BLaER1 treated with 17β-estradiol and CSF1 and Interleukin-3, amounts not matched to agents 10 nM and 100 nM (cell line): ENCODE measurements around the gene EIF4B.

ENCODE experiments used
- H3K27ac ChIP-seq, 11 experiments: shearing (Covaris generic); formaldehyde crosslinking; 2 replicates each; pipeline ENCODE4 v1.8.1; 2022
- H3K27me3 ChIP-seq, 11 experiments: shearing (Covaris generic); formaldehyde crosslinking; 2 replicates each; pipeline ENCODE4 v1.8.1; 2022
- H3K36me3 ChIP-seq, 11 experiments: shearing (Covaris generic); formaldehyde crosslinking; 2 replicates each; pipeline ENCODE4 v1.8.1; 2022
- H3K4me1 ChIP-seq, 10 experiments: shearing (Covaris generic); formaldehyde crosslinking; 2 replicates each; pipeline ENCODE4 v1.8.1; 2022
- H3K4me2 ChIP-seq, 11 experiments: shearing (Covaris generic); formaldehyde crosslinking; 2 replicates each; pipeline ENCODE4 v1.8.1; 2022
- H3K4me3 ChIP-seq, 10 experiments: shearing (Covaris generic); formaldehyde crosslinking; 2 replicates each; pipeline ENCODE4 v1.8.1; 2022
- H3K9ac ChIP-seq, 11 experiments: shearing (Covaris generic); formaldehyde crosslinking; 2 replicates each; pipeline ENCODE4 v1.8.1; 2022
- H3K9me3 ChIP-seq, 11 experiments: shearing (Covaris generic); formaldehyde crosslinking; replicated peaks in 1 of 11; 2 replicates each; pipeline ENCODE4 v1.8.1; 2022
- H4K20me1 ChIP-seq, 11 experiments: shearing (Covaris generic); formaldehyde crosslinking; 2 replicates each; pipeline ENCODE4 v1.8.1; 2022
- Cebpa-rat ChIP-seq, 11 experiments: shearing (Covaris generic); IDR thresholded peaks; 2 replicates each; pipeline ENCODE4 v1.8.1; 2022

EIF4B gene

DNA sequence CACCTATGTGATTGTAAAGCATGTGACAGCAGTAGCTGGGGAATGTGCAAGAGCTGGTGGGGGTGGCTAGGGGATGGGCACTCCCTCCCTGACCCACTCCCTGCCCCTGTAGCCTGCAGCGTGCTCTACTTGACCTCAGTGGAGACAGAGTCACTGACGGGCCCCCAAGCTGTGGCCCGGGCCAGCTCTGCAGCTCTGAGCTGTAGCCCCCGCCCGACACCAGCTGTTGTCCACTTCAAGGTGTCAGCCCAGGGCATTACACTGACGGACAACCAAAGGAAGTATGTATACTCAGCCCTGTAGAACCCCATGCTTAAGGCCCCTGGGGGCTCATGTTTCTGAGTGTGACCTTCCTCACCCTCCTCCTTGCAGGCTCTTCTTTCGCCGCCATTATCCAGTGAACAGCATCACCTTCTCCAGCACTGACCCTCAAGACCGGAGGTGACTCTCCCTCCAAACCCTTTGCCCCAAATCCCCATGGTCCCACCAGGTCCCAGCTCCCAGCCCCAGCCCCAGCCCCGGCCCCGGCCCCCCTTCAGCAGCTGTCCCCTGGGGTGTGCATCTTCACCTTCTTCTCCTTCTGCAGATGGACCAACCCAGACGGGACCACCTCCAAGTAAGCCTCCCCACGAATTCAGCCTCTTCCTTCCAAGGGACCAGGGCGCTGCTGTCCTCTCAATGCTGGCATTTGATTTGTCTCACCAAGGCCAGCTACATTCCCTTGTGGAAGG is 56.9 kb downstream of the EIF4B start:
- H4K20me1 ChIP-seq, result peaks cover 0 to 24% (median 0%) of the 10 kb centered on the region in 11 experiments; a peak in 6 of 22 replicates
- H3K27me3 ChIP-seq, result no peaks in the 10 kb centered on the region
- no peak overlapping the region for H3K4me3 ChIP-seq
- H3K4me2 ChIP-seq, result peak overlapping the region in 3 of 11 experiments; percentile 48 to 51 (median 51); a peak in 1 of 22 replicates
- no peak overlapping the region for H3K9ac ChIP-seq
- H3K36me3 ChIP-seq, result peaks cover 14 to 43% (median 25%) of the 10 kb centered on the region in 11 experiments; a peak in 21 of 22 replicates
- no peak overlapping the region for H3K27ac ChIP-seq
- no peaks in the 10 kb centered on the region for H3K9me3 ChIP-seq
- no peak for TF ChIP-seq Cebpa-rat (IDR thresholded peaks at IDR 0.05)
- H3K4me1 ChIP-seq, result peaks cover 7 to 43% (median 27%) of the 10 kb centered on the region in 10 experiments; a peak in 19 of 20 replicates

DNA sequence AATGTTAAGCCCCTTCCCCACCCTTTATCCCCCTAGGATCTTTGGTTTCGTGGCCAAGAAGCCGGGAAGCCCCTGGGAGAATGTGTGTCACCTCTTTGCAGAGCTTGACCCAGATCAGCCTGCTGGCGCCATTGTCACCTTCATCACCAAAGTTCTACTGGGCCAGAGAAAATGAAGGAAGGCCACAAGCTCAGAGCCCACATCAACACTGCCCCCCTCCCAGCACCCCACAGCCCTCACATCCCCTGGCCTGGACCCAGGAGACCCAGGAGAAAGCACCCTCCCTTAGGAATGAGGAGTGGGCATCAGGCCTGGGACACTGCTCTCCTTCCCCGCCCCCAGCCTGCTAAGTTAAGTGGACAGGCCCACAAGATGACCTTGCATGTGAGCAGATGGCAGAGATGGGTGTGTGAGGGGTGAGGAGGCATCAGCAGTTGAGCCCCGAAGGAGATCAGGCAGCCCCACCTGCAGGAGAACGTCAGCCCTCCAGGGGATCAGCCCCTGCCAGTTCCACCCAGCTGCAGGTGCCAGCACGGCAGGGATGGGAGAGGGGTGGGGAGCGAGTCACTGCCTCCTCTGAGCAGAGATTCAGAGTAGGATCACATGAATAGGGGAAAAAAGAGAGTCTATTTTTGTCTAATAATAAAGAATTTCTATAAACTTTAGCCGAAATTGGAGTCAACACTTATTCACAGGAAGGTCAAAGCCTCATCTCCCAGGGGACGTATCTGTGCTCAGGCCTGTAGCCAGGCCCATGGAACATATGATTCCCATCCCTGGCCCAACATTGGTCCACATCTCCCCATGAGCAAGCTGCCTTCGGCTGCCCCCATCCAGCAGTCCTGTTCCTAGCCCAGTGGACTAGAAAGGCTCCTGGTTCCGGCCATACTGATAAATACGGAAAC is 57.7 kb downstream of the EIF4B start:
- no peak for TF ChIP-seq Cebpa-rat (IDR thresholded peaks at IDR 0.05)
- Histone ChIP-seq H3K4me2 (peak overlapping the region in 8 of 11 experiments; percentile 22 to 61 (median 49); a peak in 13 of 22 replicates), H3K9me3 (no peaks in the 10 kb centered on the region), H3K27ac (no peak overlapping the region), H3K4me3 (no peak overlapping the region), H3K4me1 (peaks cover 7 to 49% (median 27%) of the 10 kb centered on the region in 10 experiments; a peak in 19 of 20 replicates), H3K27me3 (no peaks in the 10 kb centered on the region), H3K36me3 (peaks cover 14 to 51% (median 29%) of the 10 kb centered on the region in 11 experiments; a peak in 21 of 22 replicates), H3K9ac (peak overlapping the region in 7 of 11 experiments; percentile 7 to 41 (median 36); a peak in 10 of 22 replicates), H4K20me1 (peaks cover 0 to 32% (median 5%) of the 10 kb centered on the region in 11 experiments; a peak in 6 of 22 replicates)

DNA sequence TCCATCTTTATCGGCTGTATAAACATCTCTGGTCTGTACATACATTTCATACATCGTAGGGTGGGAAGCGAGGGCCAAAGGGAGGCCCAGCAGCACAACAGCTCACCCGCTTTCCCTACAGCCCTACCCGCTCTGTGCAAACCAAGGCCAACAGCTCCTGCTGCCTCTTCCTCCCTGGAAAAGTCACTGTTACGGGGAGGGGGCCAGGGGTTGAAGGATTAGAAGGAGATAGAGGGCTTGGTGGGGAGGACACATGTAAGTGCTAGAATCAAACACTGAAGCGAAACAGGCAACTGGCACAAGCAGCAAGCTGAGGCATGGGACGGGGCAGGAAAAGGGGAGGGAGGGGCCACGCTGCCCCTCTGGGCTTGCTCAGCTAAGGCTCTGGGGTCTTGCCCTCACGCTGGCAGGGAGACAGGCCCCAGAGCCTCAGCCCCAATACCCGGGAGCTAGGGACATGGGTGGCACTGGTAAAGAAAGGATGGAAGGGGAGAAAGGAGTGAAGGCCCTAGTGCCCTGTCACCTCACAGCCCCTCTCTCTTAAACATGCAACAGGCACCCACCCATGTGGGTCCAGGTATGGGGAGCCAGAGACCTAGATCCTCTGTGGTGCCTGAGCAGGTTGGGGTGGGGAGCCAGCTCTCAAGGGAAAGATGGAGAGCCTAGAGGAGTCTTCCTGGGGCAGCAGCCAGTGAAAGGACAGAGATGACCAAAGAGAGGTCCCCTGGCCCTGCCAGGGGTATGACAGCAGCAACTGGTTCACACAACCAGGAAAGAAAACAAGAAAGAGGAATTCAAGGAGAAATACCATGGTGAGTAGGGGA is 58.6 kb downstream of the EIF4B start:
- Histone ChIP-seq H3K4me2 (peak overlapping the region in 8 of 11 experiments; percentile 22 to 61 (median 49); a peak in 11 of 22 replicates), H3K27ac (no peak overlapping the region), H4K20me1 (peaks cover 0 to 39% (median 5%) of the 10 kb centered on the region in 11 experiments; a peak in 7 of 22 replicates), H3K9me3 (no peaks in the 10 kb centered on the region), H3K4me1 (peaks cover 7 to 50% (median 27%) of the 10 kb centered on the region in 10 experiments; a peak in 19 of 20 replicates), H3K27me3 (no peaks in the 10 kb centered on the region), H3K36me3 (peaks cover 14 to 60% (median 32%) of the 10 kb centered on the region in 11 experiments; a peak in 21 of 22 replicates), H3K4me3 (no peak overlapping the region), H3K9ac (peak overlapping the region in 8 of 11 experiments; percentile 7 to 58 (median 29); a peak in 9 of 22 replicates)
- no peak for TF ChIP-seq Cebpa-rat (IDR thresholded peaks at IDR 0.05)

DNA sequence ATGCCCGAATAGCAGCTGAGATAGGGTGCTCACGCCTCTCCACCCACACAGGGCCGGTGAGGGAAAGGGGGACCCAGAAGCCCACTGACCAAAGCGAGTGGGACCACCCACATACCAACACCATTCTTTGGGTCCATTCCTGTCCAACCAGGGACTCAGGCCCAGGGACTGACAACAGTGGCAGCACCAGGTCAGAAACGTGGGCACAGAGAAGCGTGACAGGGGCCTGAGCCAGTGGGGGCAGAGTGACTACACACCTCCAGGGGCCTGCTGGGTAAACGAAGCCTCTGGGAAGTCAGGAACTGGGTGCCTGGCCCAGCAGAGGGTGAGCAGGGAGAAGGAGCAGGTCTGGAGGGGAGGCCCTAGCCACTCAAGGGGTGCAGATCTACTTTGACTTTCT is 59.2 kb downstream of the EIF4B start:
- H4K20me1 ChIP-seq, result peaks cover 0 to 45% (median 5%) of the 10 kb centered on the region in 11 experiments; a peak in 7 of 22 replicates
- 0 out of 22 replicates have a peak overlapping the region, but pooled peaks of 1 of the 11 experiments have one; percentile 24 for H3K27ac ChIP-seq
- H3K4me3 ChIP-seq, result no peak overlapping the region
- peak overlapping the region in 8 of 11 experiments; percentile 34 to 83 (median 76); a peak in 10 of 22 replicates for H3K4me2 ChIP-seq
- TF ChIP-seq Cebpa-rat (IDR thresholded peaks at IDR 0.05), result no peak
- H3K4me1 ChIP-seq, result peaks cover 8 to 50% (median 27%) of the 10 kb centered on the region in 10 experiments
- H3K9ac ChIP-seq, result peak overlapping the region in 5 of 11 experiments; percentile 26 to 58 (median 45); a peak in 4 of 22 replicates
- H3K36me3 ChIP-seq, result peaks cover 15 to 66% (median 39%) of the 10 kb centered on the region in 11 experiments; a peak in 21 of 22 replicates
- H3K9me3 ChIP-seq, result no peaks in the 10 kb centered on the region
- no peaks in the 10 kb centered on the region for H3K27me3 ChIP-seq

DNA sequence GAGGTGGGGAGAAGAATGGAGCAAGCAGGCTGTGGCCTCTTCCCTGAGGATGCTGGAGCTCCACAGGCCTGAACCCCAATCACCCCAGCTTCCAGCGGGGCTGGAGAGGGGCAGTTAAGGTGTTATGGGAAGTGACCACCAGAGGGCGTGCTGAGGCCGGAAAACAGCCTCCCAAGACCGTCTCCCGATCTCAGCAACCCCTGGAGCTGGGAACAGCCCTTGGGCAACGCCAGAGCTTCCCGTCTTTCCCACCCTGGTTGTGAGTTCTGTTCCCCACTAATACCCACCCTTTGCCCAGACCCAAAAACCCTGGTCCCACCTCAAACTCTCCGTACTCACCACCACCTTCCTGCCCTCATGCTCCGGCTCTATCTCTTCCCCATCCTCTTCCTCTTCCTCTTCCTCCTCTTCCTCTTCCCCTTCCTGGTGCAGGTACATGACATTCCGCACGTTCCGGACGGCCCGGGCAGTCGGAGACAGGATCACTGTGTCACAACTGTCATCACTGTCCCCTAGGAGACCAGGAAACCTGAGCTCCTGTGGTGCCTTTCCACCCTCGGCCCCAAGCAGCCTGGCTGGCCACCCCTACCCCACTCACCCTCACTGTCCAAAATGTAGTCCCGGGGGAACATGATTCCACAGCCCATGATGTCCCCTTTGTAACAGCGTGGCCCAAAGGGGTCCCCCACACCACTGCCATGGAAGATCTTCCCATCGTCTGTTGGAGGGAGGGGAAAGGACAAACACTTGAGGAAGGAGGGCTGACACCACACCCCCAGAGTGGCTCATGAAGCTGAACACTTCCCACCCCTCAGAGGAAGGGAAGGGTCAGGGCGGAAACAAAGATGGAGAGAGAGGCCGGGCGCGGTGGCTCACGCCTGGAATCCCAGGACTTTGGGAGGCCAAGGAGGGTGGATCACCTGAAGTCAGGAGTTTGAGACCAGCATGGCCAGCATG is 60.0 kb downstream of the EIF4B start:
- Histone ChIP-seq H3K4me1 (peaks cover 16 to 56% (median 32%) of the 10 kb centered on the region in 10 experiments), H3K4me3 (peak overlapping the region in 6 of 10 experiments; percentile 8 to 37 (median 35); a peak in 7 of 20 replicates), H4K20me1 (peaks cover 0 to 45% (median 5%) of the 10 kb centered on the region in 11 experiments; a peak in 8 of 22 replicates), H3K27me3 (no peaks in the 10 kb centered on the region), H3K36me3 (peaks cover 22 to 74% (median 46%) of the 10 kb centered on the region in 11 experiments; a peak in 21 of 22 replicates), H3K4me2 (peak overlapping the region; percentile 34 to 83 (median 73); a peak in 21 of 22 replicates), H3K9me3 (no peaks in the 10 kb centered on the region), H3K27ac (peak overlapping the region in 6 of 11 experiments; percentile 10 to 49 (median 26); a peak in 7 of 22 replicates), H3K9ac (peak overlapping the region in 8 of 11 experiments; percentile 9 to 58 (median 46); a peak in 10 of 22 replicates)
- no peak for TF ChIP-seq Cebpa-rat (IDR thresholded peaks at IDR 0.05)

DNA sequence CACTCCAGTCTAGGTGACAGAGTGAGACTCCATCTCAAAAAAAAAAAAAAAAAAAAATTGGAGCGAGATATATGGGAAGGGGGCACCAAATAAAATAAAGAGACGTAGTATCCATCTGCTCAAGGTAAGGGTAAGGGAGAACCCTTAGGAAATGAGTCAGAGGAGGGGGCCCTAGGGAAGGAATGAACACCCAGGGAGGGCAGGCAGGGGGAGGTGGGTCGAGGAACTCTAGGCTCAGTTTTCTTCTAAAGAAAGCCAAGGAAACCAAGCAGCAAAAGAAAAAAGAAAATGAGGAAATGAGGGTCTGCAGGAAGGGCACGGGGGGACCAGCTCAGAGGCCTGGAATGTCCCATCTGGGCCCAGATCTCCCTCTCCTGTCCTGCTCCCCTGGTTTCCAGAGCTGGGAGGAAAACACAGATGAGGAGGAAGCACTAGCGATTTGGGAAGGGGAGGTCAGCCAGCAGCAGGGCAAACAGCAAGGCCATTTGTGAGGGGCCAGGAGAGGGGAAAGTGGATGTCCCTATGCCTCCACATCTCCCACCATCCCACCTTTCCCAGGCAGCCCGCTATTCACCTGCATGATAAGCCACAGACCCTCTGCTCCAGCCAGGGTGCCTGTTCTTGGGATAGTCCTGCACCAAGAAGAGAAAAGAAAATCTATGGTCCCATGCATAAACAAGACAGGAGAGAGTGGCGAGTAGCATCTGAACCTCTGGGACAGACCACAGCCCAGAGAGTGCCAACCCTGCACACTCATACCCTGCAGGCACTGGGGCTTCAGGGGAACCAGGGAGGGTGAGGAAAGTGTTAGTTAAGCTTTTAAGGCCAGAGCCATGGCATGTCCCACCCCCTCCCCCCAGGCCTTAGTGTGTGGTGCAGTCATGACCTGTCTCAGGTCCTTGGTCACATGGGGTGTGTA is 61.1 kb downstream of the EIF4B start:
- peak overlapping the region in 3 of 11 experiments; percentile 0 to 15 (median 11); a peak in 1 of 22 replicates for H3K9ac ChIP-seq
- no peaks in the 10 kb centered on the region for H3K27me3 ChIP-seq
- no peak overlapping the region for H3K27ac ChIP-seq
- peaks cover 22 to 85% (median 54%) of the 10 kb centered on the region in 11 experiments; a peak in 21 of 22 replicates for H3K36me3 ChIP-seq
- no peak for TF ChIP-seq Cebpa-rat (IDR thresholded peaks at IDR 0.05)
- peaks cover 0 to 47% (median 5%) of the 10 kb centered on the region in 11 experiments; a peak in 8 of 22 replicates for H4K20me1 ChIP-seq
- peaks cover 26 to 63% (median 43%) of the 10 kb centered on the region in 10 experiments for H3K4me1 ChIP-seq
- H3K4me3 ChIP-seq, result no peak overlapping the region
- no peaks in the 10 kb centered on the region for H3K9me3 ChIP-seq
- H3K4me2 ChIP-seq, result peak overlapping the region in 7 of 11 experiments; percentile 12 to 83 (median 73); a peak in 9 of 22 replicates
